Measurements from ENCODE around the gene TRIP6.
"Not testable (repeated sequence)": the region's sequence is repeated elsewhere in the genome, so short reads cannot be mapped to it uniquely, and the experiment has no call there.

Gene TRIP6

GRCh38 chr7:100839361-100839760, 27.8 kb upstream of the TRIP6 start:
- no peak for DNase-seq (ENCODE audit: low spot score)

GRCh38 chr7:100840470-100841100, 26.6 kb upstream of the TRIP6 start:
- DNase-seq (ENCODE audit: low spot score): no peak

GRCh38 chr7:100847360-100847759, 19.8 kb upstream of the TRIP6 start:
- no peak for DNase-seq (ENCODE audit: low spot score)

- DNase-seq (ENCODE audit: low spot score): peak; percentile 93
These were observed 14.9 kb upstream of the TRIP6 start, which contains the start of gene SLC12A9 for GRCh38 chr7:100852048-100852872. Gene SLC12A9 (plus strand): TSS chr7:100852713. CDS start chr7:100854198, 1,485 bp downstream.

GRCh38 chr7:100854146-100854895, 12.9 kb upstream of the TRIP6 start:
- no peak for DNase-seq (ENCODE audit: low spot score)

GRCh38 chr7:100854899-100855298, 12.3 kb upstream of the TRIP6 start:
- DNase-seq (ENCODE audit: low spot score): not testable (repeated sequence)

- no peak for DNase-seq (ENCODE audit: low spot score)
These were observed 11.7 kb upstream of the TRIP6 start for GRCh38 chr7:100855515-100855914.

GRCh38 chr7:100856871-100857282, 10.3 kb upstream of the TRIP6 start:
- DNase-seq (ENCODE audit: low spot score): no peak

- no peak for DNase-seq (ENCODE audit: low spot score)
These were observed 7.3 kb upstream of the TRIP6 start for GRCh38 chr7:100859856-100860255.

GRCh38 chr7:100860702-100861615, 6.2 kb upstream of the TRIP6 start:
- DNase-seq (ENCODE audit: low spot score): no peak

- no peak for DNase-seq (ENCODE audit: low spot score)
These were observed 5.6 kb upstream of the TRIP6 start for GRCh38 chr7:100861616-100861985.

GRCh38 chr7:100863406-100863950, 3.7 kb upstream of the TRIP6 start:
- DNase-seq (ENCODE audit: low spot score): no peak

- no peak for DNase-seq (ENCODE audit: low spot score)
These were observed 2.8 kb upstream of the TRIP6 start for GRCh38 chr7:100864263-100864845.

GRCh38 chr7:100865372-100865911, 1.7 kb upstream of the TRIP6 start:
- no peak for DNase-seq (ENCODE audit: low spot score)

GRCh38 chr7:100865938-100866728, 1.1 kb upstream of the TRIP6 start:
- no peak for DNase-seq (ENCODE audit: low spot score)

- DNase-seq (ENCODE audit: low spot score): no peak
These were observed 503 bp upstream of the TRIP6 start for GRCh38 chr7:100866729-100867039.

- peak; percentile 58 for DNase-seq (ENCODE audit: low spot score)
These were observed 744 bp downstream of the TRIP6 start for GRCh38 chr7:100867776-100868485.

- no peak for DNase-seq (ENCODE audit: low spot score)
These were observed 6.6 kb downstream of the TRIP6 start for GRCh38 chr7:100873599-100874299.

- no peak for DNase-seq (ENCODE audit: low spot score)
These were observed 7.1 kb downstream of the TRIP6 start for GRCh38 chr7:100874300-100874576.

All from ecto neural progenitor cell (in vitro differentiated cells).